B cell (primary cell): ENCODE results near the gene TJP2. TPM values are rescaled to one million over a fixed set of nuclear protein-coding genes. Genes with fewer than 3 reads are reported as not detected.

Experiments used
- ATAC-seq: fragments of 200-7000 bp; cut with Tn5 transposase; one replicate; pipeline ENCODE4 v1.10.0; 2021; ENCODE audit warnings: low read depth, mild to moderate bottlenecking, moderate number of reproducible peaks, moderate library complexity
- CTCF ChIA-PET: fragments of 350-600 bp; sonication (Branson Sonifier 250); formaldehyde crosslinking; loops from one replicate; lab custom pipeline; 2021; ENCODE audit warnings: antibody characterized with exemption, inconsistent platforms; lab: Charles Lee
- POLR2A ChIA-PET: fragments of 350-600 bp; sonication (Branson Sonifier 250); formaldehyde crosslinking; loops from one replicate; lab custom pipeline; 2021; ENCODE audit warnings: antibody characterized with exemption; lab: Charles Lee
- DNase-seq: peaks from one replicate; pipeline ENCODE4 v3.0.0; 2013
- H2AFZ ChIP-seq: 2 replicates; pipeline ENCODE4 v1.6.1; 2012; ENCODE audit warnings: mild to moderate bottlenecking, low read depth, low read length; ENCODE audit not compliant: insufficient read depth, poor library complexity, severe bottlenecking
- H3K27ac ChIP-seq, 2 donors: 1 replicate in 1 of 2; 2 replicates in 1 of 2; pipeline ENCODE4 v1.5.1; 2012 to 2013; ENCODE audit warnings: low read length in 2 of 2, mild to moderate bottlenecking in 2 of 2, moderate library complexity in 1 of 2
- H3K27me3 ChIP-seq, 4 experiments: fragments of 200-600 bp in 1 of 4; sonication (generic) in 1 of 4; replicated peaks in 1 of 4; 1 replicate in 2 of 4; 2 replicates in 2 of 4; pipeline versions ENCODE4 v1.6.1 to v1.7.0; 2013 to 2016; ENCODE audit warnings: low read length in 3 of 4, mild to moderate bottlenecking in 2 of 4, mixed read lengths in 1 of 4, moderate library complexity in 1 of 4; ENCODE audit not compliant: insufficient read depth in 4 of 4, control insufficient read depth in 3 of 4; ENCODE audit errors: control extremely low read depth in 1 of 4
- H3K36me3 ChIP-seq, 2 experiments: replicated peaks in 1 of 2; 1 replicate in 1 of 2; 2 replicates in 1 of 2; pipeline versions ENCODE4 v1.6.1 to v1.7.1; 2013; ENCODE audit warnings: low read length in 1 of 2; ENCODE audit not compliant: insufficient read depth in 2 of 2, control insufficient read depth in 1 of 2; ENCODE audit errors: control extremely low read depth in 1 of 2, extremely low read depth in 1 of 2
- H3K4me1 ChIP-seq, 2 donors: fragments of 200-600 bp in 1 of 2; sonication (generic) in 1 of 2; 1 replicate in 1 of 2; 2 replicates in 1 of 2; pipeline versions ENCODE4 v1.5.1 to v1.6.1; 2013 to 2017; ENCODE audit warnings: low read length in 2 of 2; ENCODE audit not compliant: control insufficient read depth in 2 of 2, insufficient read depth in 2 of 2
- H3K4me2 ChIP-seq: replicated peaks from 2 replicates; pipeline ENCODE3; 2012; ENCODE audit warnings: mild to moderate bottlenecking, low read depth, low read length; ENCODE audit not compliant: poor library complexity, severe bottlenecking
- H3K4me3 ChIP-seq, 5 experiments: fragments of 200-600 bp in 1 of 5; sonication (generic) in 1 of 5; 1 replicate in 3 of 5; 2 replicates in 2 of 5; pipeline versions ENCODE4 v1.5.1 to v1.7.0; 2011 to 2016; ENCODE audit warnings: low read length in 4 of 5, mild to moderate bottlenecking in 4 of 5, low read depth in 2 of 5, control low read depth in 1 of 5, moderate library complexity in 1 of 5; ENCODE audit not compliant: insufficient read depth in 1 of 5; ENCODE audit errors: control extremely low read depth in 1 of 5, extremely low read depth in 1 of 5
- H3K79me2 ChIP-seq: fragments of 200-600 bp; sonication (generic); one replicate; pipeline ENCODE4 v1.6.0; 2016; ENCODE audit warnings: low read length; ENCODE audit not compliant: control insufficient read depth, insufficient read depth
- H3K9ac ChIP-seq: fragments of 200-600 bp; sonication (generic); 2 replicates; pipeline ENCODE4 v1.6.1; 2017; ENCODE audit warnings: mild to moderate bottlenecking, low read length, moderate library complexity
- H3K9me3 ChIP-seq, 3 donors: one replicate each; pipeline versions ENCODE4 v1.6.1 to v1.7.1; 2013; ENCODE audit warnings: low read length in 2 of 3; ENCODE audit not compliant: control insufficient read depth in 2 of 3, insufficient read depth in 1 of 3; ENCODE audit errors: control extremely low read depth in 1 of 3
- H4K20me1 ChIP-seq: 2 replicates; pipeline ENCODE4 v1.6.0; 2012; ENCODE audit warnings: mild to moderate bottlenecking, low read length; ENCODE audit not compliant: insufficient read depth, control insufficient read depth, poor library complexity, severe bottlenecking
- H3K27ac Mint-ChIP-seq: one replicate; pipeline ENCODE4 v1.8.0; 2021; ENCODE audit warnings: mixed read lengths
- H3K27me3 Mint-ChIP-seq: one replicate; pipeline ENCODE4 v1.8.0; 2021; ENCODE audit warnings: mixed read lengths
- H3K4me1 Mint-ChIP-seq: one replicate; pipeline ENCODE4 v1.8.0; 2021; ENCODE audit warnings: mixed read lengths
- H3K4me3 Mint-ChIP-seq: one replicate; pipeline ENCODE4 v1.8.0; 2021; ENCODE audit warnings: mixed read lengths
- H3K9me3 Mint-ChIP-seq: one replicate; pipeline ENCODE4 v1.8.0; 2022; ENCODE audit warnings: mixed read lengths; ENCODE audit not compliant: insufficient read depth
- CTCF ChIP-seq: fragments of 200-600 bp; IDR thresholded peaks from one replicate; pipeline ENCODE4 v1.8.0; 2022; ENCODE audit warnings: antibody characterized with exemption, mild to moderate bottlenecking
- EZH2 ChIP-seq: IDR thresholded peaks from 2 replicates; pipeline ENCODE4 v1.6.1; 2012; ENCODE audit warnings: borderline replicate concordance, low read depth, mild to moderate bottlenecking, moderate library complexity, low read length; ENCODE audit not compliant: insufficient read depth, poor library complexity, severe bottlenecking
- WGBS: methylation state at CpG from one replicate; pipeline ENCODE4 v1.1.5; 2013; ENCODE audit warnings: missing lambda C conversion rate; ENCODE audit not compliant: insufficient coverage; 5-methylcytosine and 5-hydroxymethylcytosine counted together
- intact Hi-C: fragments of 100-400 bp; cut with micrococcal nuclease; formaldehyde crosslinking; loops from one replicate; pipeline ENCODE4 v1.10.0; 2022
- polyA plus RNA-seq: library from polyadenylated mRNA; depleted of rRNA; stranded (reverse); fragments of >200 nt; gene quantifications from 2 replicates; pipeline ENCODE4 v1.2.3, GENCODE V29; 2012
- total RNA-seq, 2 donors: library from RNA; stranded (reverse); fragments of 120-200 nt in 1 of 2; gene quantifications; 1 replicate in 1 of 2; 2 replicates in 1 of 2; pipeline versions ENCODE4 v1.2.3 to v1.2.4, GENCODE V29; 2013 to 2022

The TJP2 gene
- total and polyA plus RNA-seq, 2 donors (not counting 1 experiment from before 2014, with no cell fraction given): 1.2 to 2.3 TPM

- H3K4me2 ChIP-seq: no peak overlapping the region
- H3K36me3 ChIP-seq: no peaks in the 10 kb centered on the region
- no peak overlapping the region for H3K27ac ChIP-seq
- Mint-ChIP-seq H3K27ac (no peak overlapping the region), H3K27me3 (peaks cover 24% of the 10 kb centered on the region), H3K9me3 (peaks cover 6% of the 10 kb centered on the region), H3K4me1 (no peaks in the 10 kb centered on the region), H3K4me3 (no peak overlapping the region)
- H3K4me1 ChIP-seq: no peaks in the 10 kb centered on the region
- ATAC-seq: no peak
- no peak overlapping the region for H2AFZ ChIP-seq
- WGBS: no CpG with 5 or more reads among the region's 2 CpGs
- no peaks in the 10 kb centered on the region for H3K27me3 ChIP-seq
- ChIA-PET POLR2A (no interaction called here), CTCF (no interaction called here)
- H3K79me2 ChIP-seq: no peaks in the 10 kb centered on the region
- H3K4me3 ChIP-seq: no peak overlapping the region
- no peaks in the 10 kb centered on the region for H4K20me1 ChIP-seq
- H3K9me3 ChIP-seq: peaks cover 0 to 12% (median 11%) of the 10 kb centered on the region in 3 donors
- H3K9ac ChIP-seq: no peak overlapping the region
- intact Hi-C loops: no loop called here
- TF ChIP-seq EZH2: no peak
- no peak for TF ChIP-seq CTCF
- no peak for DNase-seq
These were observed 143.0 kb downstream of the TJP2 start for GRCh38 chr9:69317081-69317480.

GRCh38 chr9:69317894-69318293 is 143.8 kb downstream of the TJP2 start:
- peaks cover 0 to 8% (median 7%) of the 10 kb centered on the region in 3 donors for H3K9me3 ChIP-seq
- no peak for DNase-seq
- Mint-ChIP-seq H3K27me3 (peaks cover 24% of the 10 kb centered on the region), H3K27ac (no peak overlapping the region), H3K4me1 (no peaks in the 10 kb centered on the region), H3K9me3 (peaks cover 6% of the 10 kb centered on the region), H3K4me3 (no peak overlapping the region)
- H3K4me2 ChIP-seq: no peak overlapping the region
- no peaks in the 10 kb centered on the region for H3K4me1 ChIP-seq
- TF ChIP-seq CTCF (no peak), EZH2 (no peak)
- ChIA-PET POLR2A (no interaction called here), CTCF (no interaction called here)
- no peak overlapping the region for H3K27ac ChIP-seq
- no peaks in the 10 kb centered on the region for H3K79me2 ChIP-seq
- no peak overlapping the region for H3K9ac ChIP-seq
- no peaks in the 10 kb centered on the region for H3K27me3 ChIP-seq
- H4K20me1 ChIP-seq: no peaks in the 10 kb centered on the region
- intact Hi-C loops: no loop called here
- H3K4me3 ChIP-seq: no peak overlapping the region
- no peaks in the 10 kb centered on the region for H3K36me3 ChIP-seq
- H2AFZ ChIP-seq: no peak overlapping the region
- ATAC-seq: no peak
